ENCODE data around the gene FBN1.

Gene FBN1

GRCh38 chr15:48466079-48466478 lies 179.4 kb downstream of the FBN1 start:
- no peak for DNase-seq (ENCODE audit: low read depth, low spot score)
- H3K4me3 ChIP-seq (ENCODE audit: low read depth, low read length): no peak overlapping the region
- ChIA-PET POLR2A (no interaction called here), CTCF (interaction anchor here (0.8 kb wide), 1 partner anchor 16 kb away, joined by 4 read pairs; no protein-coding TSS in a partner anchor)
- no peak for TF ChIP-seq CTCF (IDR thresholded peaks at IDR 0.05; ENCODE audit: insufficient read depth, low read length, missing control alignments)

DNA sequence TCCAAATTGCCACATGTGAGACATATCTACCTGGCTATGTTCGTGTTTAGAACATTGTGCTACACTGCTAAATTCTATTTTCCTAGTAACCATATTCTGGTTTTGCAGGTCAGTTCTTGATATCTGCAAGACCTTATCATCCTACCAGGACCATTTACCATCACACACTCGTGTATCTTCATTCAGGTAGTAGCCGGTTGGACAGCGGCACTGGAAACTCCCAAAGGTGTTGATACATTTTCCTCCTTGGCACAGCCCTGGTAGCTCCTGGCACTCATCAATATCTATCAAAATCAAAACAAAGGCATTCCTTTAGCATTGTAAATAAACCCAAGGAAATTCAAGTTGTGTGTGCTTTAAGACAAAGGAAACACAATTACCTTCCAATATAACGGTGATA lies 180.1 kb downstream of the FBN1 start:
- TF ChIP-seq CTCF (IDR thresholded peaks at IDR 0.05; ENCODE audit: insufficient read depth, low read length, missing control alignments): no peak
- CTCF ChIA-PET: no interaction called here
- DNase-seq (ENCODE audit: low read depth, low spot score): no peak
- POLR2A ChIA-PET: no interaction called here
- no peak overlapping the region for H3K4me3 ChIP-seq (ENCODE audit: low read depth, low read length)

GRCh38 chr15:48463366-48463880 lies 182.1 kb downstream of the FBN1 start:
- ChIA-PET POLR2A (no interaction called here), CTCF (no interaction called here)

GRCh38 chr15:48462688-48463087 lies 182.8 kb downstream of the FBN1 start:
- POLR2A ChIA-PET: no interaction called here
- no peak for DNase-seq (ENCODE audit: low read depth, low spot score)
- no peak overlapping the region for H3K4me3 ChIP-seq (ENCODE audit: low read depth, low read length)
- CTCF ChIA-PET: no interaction called here
- TF ChIP-seq CTCF (IDR thresholded peaks at IDR 0.05; ENCODE audit: insufficient read depth, low read length, missing control alignments): no peak

More at GRCh38 chr15:48463366-48463880, 182.1 kb downstream of the FBN1 start:
- H3K4me3 ChIP-seq (ENCODE audit: low read depth, low read length): no peak overlapping the region
- no peak for DNase-seq (ENCODE audit: low read depth, low spot score)
- no peak for TF ChIP-seq CTCF (IDR thresholded peaks at IDR 0.05; ENCODE audit: insufficient read depth, low read length, missing control alignments)

- TF ChIP-seq CTCF (IDR thresholded peaks at IDR 0.05; ENCODE audit: insufficient read depth, low read length, missing control alignments): no peak
- ChIA-PET CTCF (interaction anchor here (1.6 to 3.3 kb wide), 3 partner anchors 12 to 101 kb away, joined by 4 to 14 read pairs (median 5); no protein-coding TSS in a partner anchor), POLR2A (interaction anchor here (0.6 kb wide), 1 partner anchor 14 kb away, joined by 3 read pairs; no protein-coding TSS in a partner anchor)
- H3K4me3 ChIP-seq (ENCODE audit: low read depth, low read length): no peak overlapping the region
- DNase-seq (ENCODE audit: low read depth, low spot score): peak; percentile 73
Observed at GRCh38 chr15:48459571-48460442, 185.7 kb downstream of the FBN1 start.

DNA sequence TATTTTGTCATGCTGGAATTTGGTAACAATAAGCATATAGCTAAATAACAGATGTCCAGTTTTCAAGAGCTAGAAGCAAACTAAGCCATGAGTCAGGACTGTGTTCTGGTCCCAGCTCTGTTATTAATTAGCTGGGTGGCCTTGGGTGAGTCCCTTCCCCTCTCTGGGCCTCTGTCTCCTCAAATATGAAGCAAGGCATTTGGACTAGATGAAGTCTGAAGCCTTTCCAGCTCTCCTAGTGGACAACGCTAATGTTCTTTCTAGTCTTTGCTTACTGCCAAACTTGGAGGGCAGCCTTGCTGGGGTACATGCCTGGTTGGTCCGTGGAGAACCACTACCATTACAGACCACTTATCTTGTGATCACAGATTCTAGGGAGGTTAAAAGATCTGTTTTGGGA lies 186.6 kb downstream of the FBN1 start:
- TF ChIP-seq CTCF (IDR thresholded peaks at IDR 0.05; ENCODE audit: insufficient read depth, low read length, missing control alignments): no peak
- no peak overlapping the region for H3K4me3 ChIP-seq (ENCODE audit: low read depth, low read length)
- no peak for DNase-seq (ENCODE audit: low read depth, low spot score)
- POLR2A ChIA-PET: interaction anchor here (1.3 kb wide), 1 partner anchor 11 kb away, joined by 5 read pairs; no protein-coding TSS in a partner anchor
- CTCF ChIA-PET: interaction anchor here (1.6 to 3.3 kb wide), 3 partner anchors 11 to 100 kb away, joined by 4 to 14 read pairs (median 5); no protein-coding TSS in a partner anchor

Data from AG04449 (cell line).